PC-9 (cell line): ENCODE data around the gene PRSS33. TPM values are rescaled to one million over a fixed set of nuclear protein-coding genes. Genes with fewer than 3 reads are reported as not detected.

Source experiments
- BruUV-seq: library from RNA; stranded (reverse); fragments of 400-500 nt; replicated peaks from 2 replicates; lab custom pipeline; 2021; lab: Mats Ljungman, UMichigan
- CTCF ChIA-PET: fragments of 300-600 bp; sonication (Branson Sonifier 250); formaldehyde crosslinking; loops from one replicate; lab custom pipeline; 2022; ENCODE audit warnings: antibody characterized with exemption; lab: Charles Lee
- POLR2A ChIA-PET: fragments of 300-600 bp; sonication (Branson Sonifier 250); formaldehyde crosslinking; loops from one replicate; lab custom pipeline; 2022; ENCODE audit warnings: antibody characterized with exemption; ENCODE audit not compliant: unreplicated experiment; lab: Charles Lee
- DNase-seq, 2 experiments: peaks; one replicate each; pipeline versions ENCODE4 v3.0.0 to v3.0.0-alpha.2; 2015 to 2022; ENCODE audit warnings: mixed read lengths in 1 of 2
- H2AFZ ChIP-seq: fragments of 200-600 bp; sonication (generic); 2 replicates; pipeline ENCODE4 v1.8.1; 2017; ENCODE audit warnings: antibody characterized with exemption
- H3F3A ChIP-seq: fragments of 200-600 bp; sonication (generic); 2 replicates; pipeline ENCODE4 v1.8.1; 2017; ENCODE audit warnings: antibody characterized with exemption, mild to moderate bottlenecking, low read depth; ENCODE audit not compliant: insufficient read depth
- H3K27ac ChIP-seq: fragments of 200-600 bp; sonication (generic); 2 replicates; pipeline ENCODE4 v1.6.1; 2016; ENCODE audit warnings: mixed run types
- H3K27me3 ChIP-seq: fragments of 200-600 bp; sonication (generic); 2 replicates; pipeline ENCODE4 v1.6.1; 2016; ENCODE audit warnings: low read depth, mixed run types; ENCODE audit not compliant: insufficient read depth
- H3K36me3 ChIP-seq: fragments of 200-600 bp; sonication (generic); 2 replicates; pipeline ENCODE4 v1.6.1; 2016; ENCODE audit warnings: low read depth, mixed run types
- H3K4me1 ChIP-seq: fragments of 200-600 bp; sonication (generic); replicated peaks from 2 replicates; pipeline ENCODE4 v1.6.1; 2016; ENCODE audit warnings: mixed run types; ENCODE audit not compliant: insufficient read depth
- H3K4me2 ChIP-seq: fragments of 200-600 bp; sonication (generic); 2 replicates; pipeline ENCODE4 v1.6.1; 2017; ENCODE audit warnings: mixed run types
- H3K4me3 ChIP-seq: fragments of 200-600 bp; sonication (generic); 2 replicates; pipeline ENCODE4 v1.6.1; 2016; ENCODE audit warnings: mixed run types
- H3K79me2 ChIP-seq: fragments of 200-600 bp; sonication (generic); 2 replicates; pipeline ENCODE4 v1.6.1; 2017; ENCODE audit warnings: low read depth, mixed run types
- H3K9me2 ChIP-seq: fragments of 200-600 bp; sonication (generic); 2 replicates; pipeline ENCODE4 v1.8.1; 2017; ENCODE audit warnings: mild to moderate bottlenecking; ENCODE audit not compliant: insufficient read depth
- H3K9me3 ChIP-seq: fragments of 200-600 bp; sonication (generic); 2 replicates; pipeline ENCODE4 v1.8.1; 2016; ENCODE audit warnings: low read depth; ENCODE audit not compliant: insufficient read depth
- H4K20me1 ChIP-seq: fragments of 200-600 bp; sonication (generic); 2 replicates; pipeline ENCODE4 v1.8.1; 2017; ENCODE audit not compliant: insufficient read depth
- EZH2 ChIP-seq: fragments of 200-600 bp; sonication (generic); IDR thresholded peaks from 2 replicates; pipeline ENCODE4 v1.8.0; 2017; ENCODE audit warnings: antibody characterized with exemption, low read depth
- intact Hi-C: fragments of 100-400 bp; cut with micrococcal nuclease; formaldehyde crosslinking; loops from one replicate; pipeline ENCODE4 v1.10.0; 2022; ENCODE audit not compliant: unreplicated experiment
- total RNA-seq: library from RNA; stranded (reverse); gene quantifications from 2 replicates; pipeline ENCODE4 v1.2.3, GENCODE V29; 2021
- TF ChIP-seq, protein P1 (sequence below): fragments of 200-600 bp; sonication (generic); conservative IDR thresholded peaks from 2 replicates; pipeline ENCODE4 v1.6.1; 2017; ENCODE audit warnings: mixed run types, antibody characterized with exemption, mild to moderate bottlenecking, moderate library complexity

PRSS33 gene
- total RNA-seq, 1 experiment from 2014 or later = 0.33 TPM

DNA sequence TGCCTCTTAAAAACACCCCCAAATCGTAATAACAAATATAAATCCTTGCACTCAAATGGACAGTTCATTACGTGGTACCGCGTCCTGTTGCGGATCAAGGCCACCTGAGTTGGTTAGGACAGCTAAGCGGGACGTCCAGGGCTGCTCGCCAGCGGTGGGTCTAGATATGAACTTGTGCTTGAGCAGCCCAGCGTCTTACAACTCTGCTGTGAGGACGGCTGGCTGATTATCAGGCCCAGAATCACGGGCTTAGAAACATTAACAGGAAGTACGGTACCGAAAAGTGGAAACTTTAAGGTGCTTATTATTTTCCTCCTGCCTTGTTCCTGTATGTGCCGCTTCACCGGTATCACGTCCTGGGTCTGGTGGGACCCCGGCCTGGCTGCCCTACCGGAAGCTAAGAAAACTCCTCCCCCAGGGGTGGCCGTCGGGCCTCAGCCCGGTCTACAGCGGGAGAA, 35.8 kb downstream of the PRSS33 start:
- TSS peak; percentile 69 for BruUV-seq
- TF ChIP-seq, protein P1, sequence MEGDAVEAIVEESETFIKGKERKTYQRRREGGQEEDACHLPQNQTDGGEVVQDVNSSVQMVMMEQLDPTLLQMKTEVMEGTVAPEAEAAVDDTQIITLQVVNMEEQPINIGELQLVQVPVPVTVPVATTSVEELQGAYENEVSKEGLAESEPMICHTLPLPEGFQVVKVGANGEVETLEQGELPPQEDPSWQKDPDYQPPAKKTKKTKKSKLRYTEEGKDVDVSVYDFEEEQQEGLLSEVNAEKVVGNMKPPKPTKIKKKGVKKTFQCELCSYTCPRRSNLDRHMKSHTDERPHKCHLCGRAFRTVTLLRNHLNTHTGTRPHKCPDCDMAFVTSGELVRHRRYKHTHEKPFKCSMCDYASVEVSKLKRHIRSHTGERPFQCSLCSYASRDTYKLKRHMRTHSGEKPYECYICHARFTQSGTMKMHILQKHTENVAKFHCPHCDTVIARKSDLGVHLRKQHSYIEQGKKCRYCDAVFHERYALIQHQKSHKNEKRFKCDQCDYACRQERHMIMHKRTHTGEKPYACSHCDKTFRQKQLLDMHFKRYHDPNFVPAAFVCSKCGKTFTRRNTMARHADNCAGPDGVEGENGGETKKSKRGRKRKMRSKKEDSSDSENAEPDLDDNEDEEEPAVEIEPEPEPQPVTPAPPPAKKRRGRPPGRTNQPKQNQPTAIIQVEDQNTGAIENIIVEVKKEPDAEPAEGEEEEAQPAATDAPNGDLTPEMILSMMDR = no peak
- TF ChIP-seq EZH2 = no peak
- H3K27ac ChIP-seq = peak overlapping the region; percentile 96
- H4K20me1 ChIP-seq = peaks cover 36% of the 10 kb centered on the region
- POLR2A ChIA-PET = interaction anchor here (0.6 kb wide), 2 partner anchors 26 to 131 kb away, joined by 3 read pairs; partner anchors contain the start of genes ELOB and FLYWCH2
- CTCF ChIA-PET = no interaction called here
- H3F3A ChIP-seq = peaks cover 31% of the 10 kb centered on the region
- H3K27me3 ChIP-seq = no peaks in the 10 kb centered on the region
- peak overlapping the region; percentile 81 for H2AFZ ChIP-seq
- no peaks in the 10 kb centered on the region for H3K9me2 ChIP-seq
- H3K4me2 ChIP-seq = peak overlapping the region; percentile 93
- H3K4me1 ChIP-seq = peaks cover 26% of the 10 kb centered on the region
- peak overlapping the region; percentile 90 for H3K4me3 ChIP-seq
- peak in 1 of 2 experiments; percentile 58 for DNase-seq
- intact Hi-C loops = loop anchor here (1.0 to 5.0 kb wide), 2 partner anchors 30 to 69 kb away; partner anchors contain the start of gene KCTD5
- peaks cover 11% of the 10 kb centered on the region; the same call in 1 of the 2 replicates for H3K36me3 ChIP-seq
- H3K9me3 ChIP-seq = no peaks in the 10 kb centered on the region
- peaks cover 60% of the 10 kb centered on the region for H3K79me2 ChIP-seq

DNA sequence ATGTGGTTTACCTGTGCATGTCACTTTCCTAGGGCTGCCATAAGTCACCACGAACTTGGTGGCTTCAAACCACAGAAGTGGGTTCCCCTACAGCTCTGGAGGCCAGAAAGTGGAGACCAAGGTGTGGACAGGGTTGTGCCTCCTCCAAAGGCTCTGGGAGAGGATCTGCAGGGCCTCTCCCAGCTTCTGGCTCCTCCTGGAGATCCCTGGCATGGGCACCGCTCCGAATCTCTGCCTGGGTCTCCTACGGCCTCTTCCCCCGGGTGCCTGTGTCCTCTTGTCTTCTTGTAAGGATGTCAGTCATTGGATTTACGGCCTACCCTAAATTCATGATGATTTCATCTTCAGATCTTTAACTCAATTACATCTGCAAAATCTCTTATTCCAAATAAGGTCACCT, 37.4 kb downstream of the PRSS33 start:
- H3K36me3 ChIP-seq = 0 out of 2 replicates have a peak, but pooled peaks cover 11% of the 10 kb centered on the region
- intact Hi-C loops = loop anchor here (5.0 kb wide), 1 partner anchor 68 kb away; the partner anchor contains the start of gene KCTD5
- no peak for DNase-seq
- BruUV-seq = no TSS peak
- POLR2A ChIA-PET = no interaction called here
- peaks cover 19% of the 10 kb centered on the region for H4K20me1 ChIP-seq
- no peak overlapping the region for H3K27ac ChIP-seq
- no peak overlapping the region for H3K4me2 ChIP-seq
- H3K4me1 ChIP-seq = peaks cover 18% of the 10 kb centered on the region
- TF ChIP-seq EZH2 = no peak
- TF ChIP-seq, protein P1 = no peak
- H3K79me2 ChIP-seq = peaks cover 44% of the 10 kb centered on the region
- H3K9me3 ChIP-seq = no peaks in the 10 kb centered on the region
- no peaks in the 10 kb centered on the region for H3K27me3 ChIP-seq
- H2AFZ ChIP-seq = no peak overlapping the region
- CTCF ChIA-PET = no interaction called here
- H3K4me3 ChIP-seq = no peak overlapping the region
- H3F3A ChIP-seq = peaks cover 16% of the 10 kb centered on the region
- no peaks in the 10 kb centered on the region for H3K9me2 ChIP-seq

DNA sequence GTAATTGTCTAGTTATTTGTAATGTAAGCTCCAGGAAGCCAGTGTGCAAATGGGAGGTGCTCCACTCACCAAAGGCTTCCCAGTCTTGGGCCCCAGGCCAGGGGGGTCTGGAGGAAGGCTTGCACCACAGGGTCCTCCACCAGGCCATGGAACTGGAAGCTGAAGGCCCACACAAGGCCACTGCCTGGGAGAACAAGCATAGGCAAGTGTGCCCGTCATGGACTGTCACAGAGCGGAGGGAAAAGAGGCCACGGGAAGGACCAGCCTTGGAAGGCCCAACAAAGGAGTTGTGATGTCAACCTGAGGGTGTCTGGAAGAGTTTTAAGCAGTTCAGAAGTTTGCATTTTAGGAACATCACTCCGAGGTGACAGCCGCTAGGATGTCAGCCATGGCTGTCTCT, 37.9 kb downstream of the PRSS33 start:
- intact Hi-C loops = no loop called here

More for the DNA sequence above, 37.9 kb downstream of the PRSS33 start:
- ChIA-PET CTCF (no interaction called here), POLR2A (no interaction called here)
- peaks cover 15% of the 10 kb centered on the region for H4K20me1 ChIP-seq
- H3K79me2 ChIP-seq = peaks cover 39% of the 10 kb centered on the region
- no peak overlapping the region for H3K4me2 ChIP-seq
- TF ChIP-seq EZH2 = no peak
- TF ChIP-seq, protein P1 = no peak
- H3K27ac ChIP-seq = no peak overlapping the region
- H2AFZ ChIP-seq = no peak overlapping the region
- no peaks in the 10 kb centered on the region for H3K9me3 ChIP-seq
- H3K4me3 ChIP-seq = no peak overlapping the region
- H3K27me3 ChIP-seq = no peaks in the 10 kb centered on the region
- H3F3A ChIP-seq = peaks cover 14% of the 10 kb centered on the region
- BruUV-seq = no TSS peak
- DNase-seq = no peak
- no peaks in the 10 kb centered on the region for H3K9me2 ChIP-seq
- H3K36me3 ChIP-seq = 0 out of 2 replicates have a peak, but pooled peaks cover 11% of the 10 kb centered on the region
- peaks cover 14% of the 10 kb centered on the region for H3K4me1 ChIP-seq
